HG03565 (cell line): ENCODE results near the gene ALLC.
"Not testable (repeated sequence)": the region's sequence is repeated elsewhere in the genome, so short reads cannot be mapped to it uniquely, and the experiment has no call there.

ENCODE experiments used
- ATAC-seq: cut with Tn5 transposase; IDR thresholded peaks from one replicate; pipeline ENCODE4 v1.9.1; 2021; ENCODE audit warnings: mild to moderate bottlenecking, moderate library complexity; ENCODE audit not compliant: unreplicated experiment

The ALLC gene

GRCh38 chr2:3654011-3654410, 4.0 kb upstream of the ALLC start:
- ATAC-seq, result no peak

- ATAC-seq, result no peak
Measured at GRCh38 chr2:3654531-3655225, 3.3 kb upstream of the ALLC start.

GRCh38 chr2:3655871-3656761, 1.9 kb upstream of the ALLC start:
- no peak for ATAC-seq

GRCh38 chr2:3656762-3657721, 958 bp upstream of the ALLC start:
- ATAC-seq, result no peak

GRCh38 chr2:3659447-3660432, 1.7 kb downstream of the ALLC start:
- no peak for ATAC-seq

GRCh38 chr2:3660640-3661039, 2.6 kb downstream of the ALLC start:
- ATAC-seq, result not testable (repeated sequence)

GRCh38 chr2:3661149-3661660, 3.2 kb downstream of the ALLC start:
- no peak for ATAC-seq

GRCh38 chr2:3662239-3662638, 4.2 kb downstream of the ALLC start:
- no peak for ATAC-seq

- no peak for ATAC-seq
Measured at GRCh38 chr2:3664118-3664517, 6.1 kb downstream of the ALLC start.

GRCh38 chr2:3664925-3665324, 6.9 kb downstream of the ALLC start:
- no peak for ATAC-seq

- ATAC-seq, result no peak
Measured at GRCh38 chr2:3665886-3666612, 8.0 kb downstream of the ALLC start.

GRCh38 chr2:3666613-3666975, 8.6 kb downstream of the ALLC start:
- no peak for ATAC-seq

GRCh38 chr2:3667151-3667631, 9.2 kb downstream of the ALLC start:
- no peak for ATAC-seq

- no peak for ATAC-seq
Measured at GRCh38 chr2:3669656-3670055, 11.7 kb downstream of the ALLC start.

GRCh38 chr2:3670376-3670775, 12.4 kb downstream of the ALLC start:
- no peak for ATAC-seq

GRCh38 chr2:3670941-3671340, 12.9 kb downstream of the ALLC start:
- no peak for ATAC-seq

GRCh38 chr2:3672861-3673678, 15.1 kb downstream of the ALLC start:
- no peak for ATAC-seq
